Measurements from ENCODE around the gene CDK12.

CDK12 gene

GRCh38 chr17:39517224-39517623 lies 55.9 kb downstream of the CDK12 start:
- H3K27ac ChIP-seq: no peak overlapping the region
- TF ChIP-seq, protein P1, sequence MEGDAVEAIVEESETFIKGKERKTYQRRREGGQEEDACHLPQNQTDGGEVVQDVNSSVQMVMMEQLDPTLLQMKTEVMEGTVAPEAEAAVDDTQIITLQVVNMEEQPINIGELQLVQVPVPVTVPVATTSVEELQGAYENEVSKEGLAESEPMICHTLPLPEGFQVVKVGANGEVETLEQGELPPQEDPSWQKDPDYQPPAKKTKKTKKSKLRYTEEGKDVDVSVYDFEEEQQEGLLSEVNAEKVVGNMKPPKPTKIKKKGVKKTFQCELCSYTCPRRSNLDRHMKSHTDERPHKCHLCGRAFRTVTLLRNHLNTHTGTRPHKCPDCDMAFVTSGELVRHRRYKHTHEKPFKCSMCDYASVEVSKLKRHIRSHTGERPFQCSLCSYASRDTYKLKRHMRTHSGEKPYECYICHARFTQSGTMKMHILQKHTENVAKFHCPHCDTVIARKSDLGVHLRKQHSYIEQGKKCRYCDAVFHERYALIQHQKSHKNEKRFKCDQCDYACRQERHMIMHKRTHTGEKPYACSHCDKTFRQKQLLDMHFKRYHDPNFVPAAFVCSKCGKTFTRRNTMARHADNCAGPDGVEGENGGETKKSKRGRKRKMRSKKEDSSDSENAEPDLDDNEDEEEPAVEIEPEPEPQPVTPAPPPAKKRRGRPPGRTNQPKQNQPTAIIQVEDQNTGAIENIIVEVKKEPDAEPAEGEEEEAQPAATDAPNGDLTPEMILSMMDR (conservative IDR thresholded peaks at IDR 0.05): no peak

- TF ChIP-seq, protein P1 (conservative IDR thresholded peaks at IDR 0.05): no peak
- no peak overlapping the region for H3K27ac ChIP-seq
These were observed 64.7 kb downstream of the CDK12 start for GRCh38 chr17:39525801-39526506.

DNA sequence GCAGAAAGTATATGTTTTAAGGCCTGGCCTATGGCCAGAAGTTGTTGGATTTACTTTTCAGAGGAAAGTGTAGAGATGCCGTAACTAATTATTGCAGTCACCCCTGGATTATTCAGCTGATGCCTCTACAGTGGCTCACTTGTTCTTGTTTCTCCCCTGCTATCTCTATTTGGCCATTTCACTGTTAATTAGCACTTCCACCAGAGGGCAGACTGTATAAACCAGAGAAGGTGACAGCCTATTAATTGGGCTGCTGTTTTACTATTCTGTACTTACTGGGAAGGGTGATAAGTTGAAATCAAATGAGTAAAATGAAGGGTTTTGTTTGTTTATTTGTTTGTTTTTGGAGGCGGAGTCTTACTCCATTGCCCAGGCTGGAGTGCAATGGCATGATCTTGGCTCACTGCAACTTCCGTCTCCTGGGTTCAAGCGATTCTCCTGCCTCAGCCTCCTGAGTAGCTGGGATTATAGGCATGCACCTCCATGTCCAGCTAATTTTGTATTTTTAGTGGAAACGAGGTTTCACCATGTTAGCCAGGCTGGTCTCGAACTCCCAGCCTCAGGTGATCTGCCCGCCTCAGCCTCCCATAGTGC lies 66.0 kb downstream of the CDK12 start:
- TF ChIP-seq, protein P1 (conservative IDR thresholded peaks at IDR 0.05): peak; percentile 83
- H3K27ac ChIP-seq: no peak overlapping the region

DNA sequence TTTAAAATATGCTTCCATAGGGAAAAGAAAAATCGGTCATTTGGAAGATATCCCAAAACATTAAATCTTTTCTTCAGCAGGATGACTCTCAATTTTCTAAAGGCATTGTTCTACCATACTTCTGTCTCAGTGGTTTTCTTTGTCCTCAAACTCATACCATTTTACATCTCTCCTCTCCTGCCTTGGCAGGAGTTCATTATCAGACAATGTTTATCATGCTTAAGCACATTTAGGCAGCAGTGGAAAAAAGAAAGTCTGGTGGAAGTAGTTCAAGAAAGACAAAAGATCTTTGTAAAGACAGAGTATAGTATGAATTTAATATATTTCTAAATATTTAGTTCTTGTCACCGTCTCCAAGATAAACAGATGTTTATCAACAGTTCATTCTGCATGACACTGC lies 68.2 kb downstream of the CDK12 start:
- TF ChIP-seq, protein P1 (conservative IDR thresholded peaks at IDR 0.05): no peak

GRCh38 chr17:39530513-39530912 lies 69.2 kb downstream of the CDK12 start:
- TF ChIP-seq, protein P1 (conservative IDR thresholded peaks at IDR 0.05): no peak
- no peak overlapping the region for H3K27ac ChIP-seq

More for the DNA sequence above, 68.2 kb downstream of the CDK12 start:
- no peak overlapping the region for H3K27ac ChIP-seq

DNA sequence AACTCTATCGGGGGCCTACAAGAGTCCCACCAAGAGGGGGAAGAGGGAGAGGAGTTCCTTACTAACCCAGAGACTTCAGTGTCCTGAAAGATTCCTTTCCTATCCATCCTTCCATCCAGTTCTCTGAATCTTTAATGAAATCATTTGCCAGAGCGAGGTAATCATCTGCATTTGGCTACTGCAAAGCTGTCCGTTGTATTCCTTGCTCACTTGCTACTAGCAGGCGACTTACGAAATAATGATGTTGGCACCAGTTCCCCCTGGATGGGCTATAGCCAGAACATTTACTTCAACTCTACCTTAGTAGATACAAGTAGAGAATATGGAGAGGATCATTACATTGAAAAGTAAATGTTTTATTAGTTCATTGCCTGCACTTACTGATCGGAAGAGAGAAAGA lies 70.0 kb downstream of the CDK12 start:
- TF ChIP-seq, protein P1 (conservative IDR thresholded peaks at IDR 0.05): no peak
- H3K27ac ChIP-seq: no peak overlapping the region

DNA sequence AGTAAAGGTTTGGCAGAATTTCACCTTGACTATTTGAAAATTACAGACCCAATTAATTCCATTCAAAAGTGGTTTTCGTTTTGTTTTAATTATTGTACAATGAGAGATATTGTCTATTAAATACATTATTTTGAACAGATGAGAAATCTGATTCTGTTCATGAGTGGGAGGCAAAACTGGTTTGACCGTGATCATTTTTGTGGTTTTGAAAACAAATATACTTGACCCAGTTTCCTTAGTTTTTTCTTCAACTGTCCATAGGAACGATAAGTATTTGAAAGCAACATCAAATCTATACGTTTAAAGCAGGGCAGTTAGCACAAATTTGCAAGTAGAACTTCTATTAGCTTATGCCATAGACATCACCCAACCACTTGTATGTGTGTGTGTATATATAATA lies 72.6 kb downstream of the CDK12 start:
- TF ChIP-seq, protein P1 (conservative IDR thresholded peaks at IDR 0.05): no peak
- no peak overlapping the region for H3K27ac ChIP-seq
